D721Med (cell line): ENCODE measurements around the gene HDHD2.

Source experiments
- DNase-seq: peaks from one replicate; pipeline ENCODE4 v3.0.0; 2011; ENCODE audit warnings: low spot score; ENCODE audit not compliant: insufficient read length
- FAIRE-seq: peaks from 2 replicates; lab custom pipeline; 2011; peaks lifted over from hg19 to GRCh38; lab: Jason Lieb, UNC
- TF ChIP-seq, protein P1 (sequence below): IDR thresholded peaks from 2 replicates; pipeline ENCODE4 v1.5.1; 2012; ENCODE audit warnings: mild to moderate bottlenecking, control low read depth; ENCODE audit not compliant: insufficient read depth; ENCODE audit errors: missing control alignments

Gene HDHD2

DNA sequence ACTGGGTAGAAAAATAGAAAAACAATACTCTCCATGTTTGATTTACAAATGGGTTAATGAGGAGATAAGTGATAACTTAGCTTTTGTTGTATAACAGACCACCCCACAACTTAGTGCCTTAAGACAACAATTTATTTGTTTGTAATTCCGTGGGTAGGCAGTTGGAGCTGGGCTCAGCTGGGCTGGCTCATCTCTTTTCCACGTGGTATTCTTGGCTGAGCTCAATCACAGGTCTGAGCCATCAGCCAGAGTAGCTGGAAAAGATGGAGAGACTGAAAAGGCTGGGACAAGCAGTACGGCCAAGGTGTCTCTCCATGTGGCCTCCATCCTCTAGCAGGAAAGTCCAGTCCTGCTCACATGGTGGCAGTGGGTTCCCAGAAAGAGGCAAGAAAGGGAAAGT lies 82.7 kb downstream of the HDHD2 start:
- DNase-seq (no peak), FAIRE-seq (no peak)
- TF ChIP-seq, protein P1, sequence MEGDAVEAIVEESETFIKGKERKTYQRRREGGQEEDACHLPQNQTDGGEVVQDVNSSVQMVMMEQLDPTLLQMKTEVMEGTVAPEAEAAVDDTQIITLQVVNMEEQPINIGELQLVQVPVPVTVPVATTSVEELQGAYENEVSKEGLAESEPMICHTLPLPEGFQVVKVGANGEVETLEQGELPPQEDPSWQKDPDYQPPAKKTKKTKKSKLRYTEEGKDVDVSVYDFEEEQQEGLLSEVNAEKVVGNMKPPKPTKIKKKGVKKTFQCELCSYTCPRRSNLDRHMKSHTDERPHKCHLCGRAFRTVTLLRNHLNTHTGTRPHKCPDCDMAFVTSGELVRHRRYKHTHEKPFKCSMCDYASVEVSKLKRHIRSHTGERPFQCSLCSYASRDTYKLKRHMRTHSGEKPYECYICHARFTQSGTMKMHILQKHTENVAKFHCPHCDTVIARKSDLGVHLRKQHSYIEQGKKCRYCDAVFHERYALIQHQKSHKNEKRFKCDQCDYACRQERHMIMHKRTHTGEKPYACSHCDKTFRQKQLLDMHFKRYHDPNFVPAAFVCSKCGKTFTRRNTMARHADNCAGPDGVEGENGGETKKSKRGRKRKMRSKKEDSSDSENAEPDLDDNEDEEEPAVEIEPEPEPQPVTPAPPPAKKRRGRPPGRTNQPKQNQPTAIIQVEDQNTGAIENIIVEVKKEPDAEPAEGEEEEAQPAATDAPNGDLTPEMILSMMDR = no peak

DNA sequence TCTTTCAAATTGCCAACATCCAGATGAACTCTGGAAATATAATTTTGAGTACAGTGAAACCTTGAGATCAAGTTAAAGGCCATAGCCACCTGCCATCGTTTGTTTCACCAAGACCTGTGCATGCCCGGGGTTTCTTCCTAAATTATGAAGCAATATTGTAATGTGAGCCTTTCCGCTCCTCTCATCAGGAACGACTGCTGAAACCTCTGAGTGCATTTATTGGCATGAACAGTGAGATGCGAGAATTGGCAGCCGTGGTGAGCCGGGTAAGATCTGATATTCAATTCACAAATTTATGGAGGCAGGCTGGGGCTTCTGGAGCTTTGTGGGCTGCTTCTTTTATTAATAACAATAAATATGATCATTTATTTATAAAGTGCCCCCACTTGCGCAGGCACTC lies 87.2 kb downstream of the HDHD2 start:
- DNase-seq = no peak
- TF ChIP-seq, protein P1 = no peak
- no peak for FAIRE-seq

DNA sequence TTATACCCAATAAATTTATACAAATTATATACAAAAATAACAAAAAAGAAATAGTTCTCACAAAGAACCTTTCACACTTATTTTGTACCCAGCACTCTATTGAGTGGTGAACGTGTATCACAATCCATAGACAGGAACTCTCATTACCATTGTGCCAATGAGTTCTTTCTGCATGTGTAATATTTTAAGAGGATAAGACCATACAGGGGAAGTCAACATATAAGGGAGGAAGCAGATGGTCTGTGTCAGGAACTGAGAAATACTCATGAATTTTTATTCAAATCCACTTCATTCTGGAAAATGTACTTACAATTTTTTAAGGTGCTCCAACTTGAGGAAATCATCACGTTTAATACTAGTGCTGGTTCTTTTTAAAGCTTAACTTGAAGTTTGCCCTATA lies 87.8 kb downstream of the HDHD2 start:
- no peak for DNase-seq
- TF ChIP-seq, protein P1 = no peak
- FAIRE-seq = peak; percentile 70
